T-helper 22 cell (primary cell): ENCODE results near the gene LAMP2.
"Not testable (repeated sequence)": the region's sequence is repeated elsewhere in the genome, so short reads cannot be mapped to it uniquely, and the experiment has no call there.

Experiments
- DNase-seq: peaks from one replicate; pipeline ENCODE4 v3.0.0-alpha.2; 2020; ENCODE audit warnings: low read depth

Gene LAMP2

DNA sequence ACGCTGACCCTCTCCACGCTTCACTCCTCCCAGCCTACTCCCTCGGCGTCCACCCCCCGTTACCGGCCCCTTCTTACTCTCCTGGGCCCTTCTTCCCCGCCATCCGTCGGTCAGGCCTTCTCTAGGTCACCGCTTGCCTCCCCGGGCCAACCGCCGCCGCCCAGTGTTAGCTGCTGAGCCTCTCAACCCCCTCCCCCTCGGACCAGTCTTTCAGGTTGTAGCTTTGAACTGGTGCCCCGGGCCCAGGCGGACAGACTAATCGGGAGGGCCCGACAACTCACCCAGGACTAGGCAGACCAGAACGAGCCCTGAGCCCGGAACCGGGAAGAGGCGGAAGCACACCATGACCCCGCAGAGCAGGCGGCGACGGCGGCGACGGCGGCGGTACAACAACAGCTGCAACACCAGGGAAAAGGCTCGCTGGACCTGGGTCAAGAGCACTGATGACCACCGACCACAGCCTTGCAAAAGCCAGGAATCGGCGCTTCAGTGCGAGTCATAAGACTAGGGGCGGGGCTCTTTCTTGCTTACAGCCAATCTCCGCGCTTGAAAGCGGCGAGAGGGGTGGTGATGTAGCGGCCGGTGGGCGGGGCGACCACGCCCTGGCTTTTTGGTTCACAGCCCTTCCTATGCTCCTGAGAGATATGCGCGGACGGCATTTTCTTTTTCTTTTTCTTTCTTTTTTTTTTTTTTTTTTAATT, at the start of gene LAMP2:
TSS of gene LAMP2 (minus strand) at position 472 of the 701 bp plus-strand sequence. CDS start at position 345, 127 bp downstream.
- peak; percentile 65 for DNase-seq

DNA sequence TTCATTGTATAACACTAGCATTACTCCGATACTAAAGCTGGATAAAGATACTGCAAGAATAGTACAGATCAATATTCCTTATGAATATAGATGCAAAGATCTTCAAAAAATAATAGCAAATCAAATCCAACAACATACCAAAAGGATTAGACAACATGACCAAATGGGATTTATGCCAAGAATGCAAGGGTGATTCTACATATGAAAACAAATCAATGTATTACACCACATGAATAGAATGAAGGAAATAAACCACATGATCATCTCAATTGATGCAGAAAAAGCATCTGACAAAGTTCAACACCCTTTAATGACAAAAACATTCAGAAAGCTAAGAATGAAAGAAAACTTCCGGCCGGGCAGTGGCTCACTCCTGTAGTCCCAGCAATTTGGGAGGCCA, 48.8 kb upstream of the LAMP2 start:
- no peak for DNase-seq

DNA sequence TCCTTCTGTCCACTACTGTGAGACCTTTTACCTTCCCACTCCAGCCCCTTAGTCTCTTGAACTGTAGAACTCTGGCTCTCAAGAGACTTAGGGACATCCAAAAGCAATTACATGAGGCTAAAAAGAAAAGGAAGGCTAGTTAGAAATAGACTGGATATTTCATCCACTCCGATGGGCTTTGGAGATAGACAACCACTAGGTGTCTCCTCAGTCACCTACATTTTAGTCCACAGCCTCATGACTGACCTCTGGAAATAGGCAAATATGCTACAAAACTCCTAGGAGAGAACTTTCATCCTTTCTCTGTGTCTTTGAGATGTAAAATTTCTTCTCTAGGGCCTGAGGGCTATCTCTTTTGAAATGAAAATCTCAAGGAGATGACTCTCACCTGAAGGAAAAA, 45.1 kb upstream of the LAMP2 start:
- DNase-seq: no peak

DNA sequence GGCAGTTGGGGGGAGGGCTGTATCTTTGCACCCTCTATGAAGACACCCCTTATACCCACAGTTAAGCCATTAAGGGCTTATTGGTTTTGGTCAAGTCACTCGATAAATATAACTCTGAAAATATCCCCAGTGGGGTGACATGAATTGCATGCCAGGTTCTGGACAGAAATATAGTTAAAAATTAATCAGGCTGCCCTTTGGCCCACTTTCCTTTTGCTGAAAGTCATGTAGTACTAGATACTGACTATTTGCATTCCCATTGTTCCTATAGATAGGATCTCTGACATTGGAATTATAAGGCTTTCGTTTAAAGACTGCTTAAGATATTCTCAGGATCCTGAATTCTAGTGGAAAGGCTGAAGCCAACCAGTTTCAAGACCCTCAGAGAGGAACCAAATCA, 43.5 kb upstream of the LAMP2 start:
- DNase-seq: no peak

DNA sequence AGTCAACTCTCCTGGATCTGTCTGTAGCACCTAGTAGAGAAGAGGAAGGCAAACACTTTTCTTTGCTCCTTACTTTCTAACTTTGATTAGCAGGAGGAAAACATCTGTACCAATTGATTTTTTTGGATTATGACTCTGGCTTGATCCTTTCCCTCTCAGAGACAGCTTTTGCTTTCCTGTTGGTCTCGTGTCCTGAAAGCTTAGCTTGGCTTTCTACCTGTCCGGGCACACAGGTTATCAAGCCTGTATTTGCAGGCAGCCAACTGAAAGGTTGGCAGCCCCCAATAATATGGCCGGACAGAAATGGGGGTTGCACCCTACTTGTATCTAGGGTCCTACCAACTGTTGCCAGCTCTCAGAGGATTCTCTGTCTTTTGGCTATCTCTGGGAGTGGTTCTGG, 43.1 kb upstream of the LAMP2 start:
- DNase-seq: no peak

DNA sequence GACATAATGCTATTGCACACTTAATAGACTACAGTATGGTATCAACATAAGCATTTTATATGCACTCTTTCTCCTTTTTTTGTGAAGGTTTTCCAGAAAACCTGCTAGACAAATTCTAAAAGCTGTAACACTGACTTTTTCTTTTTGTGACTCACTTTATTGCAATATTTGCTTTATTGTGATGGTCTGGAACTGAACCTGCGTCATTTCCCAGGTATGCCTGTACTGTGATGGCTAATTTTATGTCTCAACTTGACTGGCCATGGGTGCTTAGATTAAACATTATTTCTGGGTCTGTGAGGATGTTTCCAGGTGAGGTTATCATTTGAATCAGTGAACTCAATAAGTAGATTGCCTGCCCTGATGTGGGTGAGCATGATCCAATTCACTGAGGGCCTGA, 35.5 kb upstream of the LAMP2 start:
- DNase-seq: no peak

DNA sequence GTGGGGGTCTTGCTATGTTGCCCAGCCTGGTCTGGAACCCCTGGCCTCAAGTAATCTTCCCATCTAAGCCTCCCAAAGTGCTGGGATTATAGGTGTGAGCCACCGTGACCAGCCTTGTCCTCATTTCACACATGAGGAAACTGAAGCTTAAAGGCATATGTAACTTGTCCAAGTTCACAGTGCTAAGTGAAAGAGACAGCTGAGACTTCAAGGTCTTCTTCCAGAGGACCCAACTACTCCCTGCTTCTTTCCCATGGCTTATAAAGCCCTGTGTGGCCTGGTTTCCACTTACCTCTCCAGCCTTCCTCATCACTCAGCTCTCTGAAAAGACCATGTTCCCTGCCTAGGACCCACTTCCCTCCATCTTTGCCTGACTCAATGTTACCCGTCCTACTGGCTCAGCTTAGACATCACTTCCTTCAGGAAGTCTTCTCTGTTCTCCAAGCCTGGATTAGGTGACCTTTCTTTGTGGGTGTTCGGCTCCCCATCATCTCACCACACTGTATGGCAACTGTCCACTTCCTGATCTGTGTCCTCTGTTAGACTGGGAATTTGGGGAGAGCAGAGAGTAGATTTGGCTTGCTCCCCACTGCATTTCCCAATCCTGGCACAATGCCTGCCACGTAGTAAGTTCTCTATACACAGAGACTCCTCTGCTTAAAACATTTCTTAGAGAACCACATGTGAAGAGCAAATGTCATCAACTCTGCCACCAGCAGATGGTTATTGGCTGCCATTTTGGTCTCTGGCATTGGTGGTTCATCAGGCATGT, 30.4 kb upstream of the LAMP2 start:
- DNase-seq: no peak

DNA sequence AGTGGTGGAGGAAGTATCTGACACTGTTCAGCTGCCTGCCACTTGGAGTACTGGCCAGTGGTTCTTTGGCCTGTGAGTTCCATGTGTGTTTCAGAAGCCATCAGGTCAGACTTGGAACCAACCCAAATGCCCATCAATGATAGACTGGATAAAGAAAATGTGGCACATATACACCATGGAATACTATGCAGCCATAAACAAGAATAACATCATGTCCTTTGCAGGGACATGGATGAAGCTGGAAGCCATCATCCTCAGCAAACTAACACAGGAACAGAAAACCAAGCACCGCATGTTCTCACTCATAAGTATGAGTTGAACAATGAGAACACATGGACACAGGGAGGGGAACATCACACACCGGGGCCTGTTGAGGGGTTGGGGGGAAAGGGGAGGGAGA, 21.0 kb upstream of the LAMP2 start:
- DNase-seq: not testable (repeated sequence)

DNA sequence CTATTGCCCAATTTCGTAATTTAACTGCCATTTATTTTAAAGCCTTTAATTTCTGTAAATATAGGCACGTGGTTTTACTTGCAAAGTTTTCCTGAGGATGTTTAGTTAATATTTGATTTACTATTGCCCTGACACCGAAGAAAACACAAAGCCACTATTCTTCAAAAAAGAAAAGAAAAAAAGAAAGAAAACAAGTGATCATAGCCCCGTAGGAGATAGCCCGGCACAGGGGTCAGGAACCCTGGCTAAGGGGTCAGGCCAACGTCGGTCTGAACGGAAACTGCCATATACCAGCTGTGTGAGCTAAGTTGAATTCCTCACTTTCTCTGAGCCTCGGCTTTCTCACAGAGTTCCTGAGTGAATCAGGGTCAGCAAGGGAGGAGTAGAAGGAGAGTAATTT, 17.7 kb upstream of the LAMP2 start:
- no peak for DNase-seq

DNA sequence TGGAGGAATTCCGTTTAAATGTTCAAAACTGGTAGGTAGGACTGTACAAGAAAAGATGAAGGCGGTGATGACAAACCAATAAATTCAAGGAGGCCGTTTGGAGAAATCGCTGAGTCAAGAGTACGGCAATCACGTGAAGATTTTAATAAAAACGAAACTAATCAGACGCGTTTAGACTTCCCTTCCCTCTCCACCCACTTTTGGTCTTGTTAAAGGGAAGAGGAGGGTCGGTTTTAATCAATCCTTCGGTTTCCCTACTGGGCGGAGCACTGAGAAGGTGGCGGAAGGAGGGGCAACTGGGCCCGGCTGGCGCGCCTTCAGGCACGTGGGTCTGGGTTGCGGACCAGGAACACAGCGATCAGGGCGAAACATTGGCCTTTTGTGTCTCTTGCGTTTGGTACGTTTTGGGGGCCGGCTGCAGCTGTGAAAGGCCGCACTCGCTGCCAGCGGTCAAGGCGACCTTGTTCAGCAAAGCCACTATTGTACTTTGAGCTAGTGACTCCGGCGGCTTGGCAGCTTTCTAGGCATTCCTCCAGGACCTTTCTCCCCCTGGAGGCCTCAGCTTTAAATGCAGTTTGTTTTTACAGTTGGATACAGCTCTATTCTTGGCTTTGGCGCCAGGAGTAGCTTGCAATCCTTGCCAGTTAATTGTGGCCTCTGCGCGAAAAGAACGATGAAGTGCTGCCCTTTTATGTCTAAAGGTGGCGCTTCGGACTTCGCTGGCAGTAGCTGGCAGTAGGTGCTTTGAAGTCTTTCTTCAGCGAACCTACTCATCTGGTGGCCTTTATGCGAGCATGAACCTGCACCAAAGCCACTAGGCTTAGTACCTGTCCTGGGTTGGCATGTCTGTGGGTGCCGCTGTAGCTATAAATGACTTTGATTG, 16.8 kb upstream of the LAMP2 start:
- peak; percentile 49 for DNase-seq

DNA sequence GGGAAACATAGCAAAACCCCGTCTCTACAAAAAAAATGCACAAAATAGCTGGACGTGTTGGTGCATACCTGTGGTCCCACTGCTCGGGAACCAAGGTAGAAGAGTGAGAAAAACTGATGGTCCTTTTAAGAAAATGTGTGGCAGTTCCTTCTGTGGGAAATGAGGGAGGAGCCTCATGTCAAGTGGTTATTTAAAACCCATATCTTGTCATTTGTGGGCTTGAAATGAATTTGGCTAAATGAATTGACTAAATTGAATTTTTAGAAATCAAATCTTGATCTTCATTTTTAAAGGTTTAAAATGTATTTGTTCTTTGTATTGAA, 16.2 kb upstream of the LAMP2 start:
- DNase-seq: no peak

DNA sequence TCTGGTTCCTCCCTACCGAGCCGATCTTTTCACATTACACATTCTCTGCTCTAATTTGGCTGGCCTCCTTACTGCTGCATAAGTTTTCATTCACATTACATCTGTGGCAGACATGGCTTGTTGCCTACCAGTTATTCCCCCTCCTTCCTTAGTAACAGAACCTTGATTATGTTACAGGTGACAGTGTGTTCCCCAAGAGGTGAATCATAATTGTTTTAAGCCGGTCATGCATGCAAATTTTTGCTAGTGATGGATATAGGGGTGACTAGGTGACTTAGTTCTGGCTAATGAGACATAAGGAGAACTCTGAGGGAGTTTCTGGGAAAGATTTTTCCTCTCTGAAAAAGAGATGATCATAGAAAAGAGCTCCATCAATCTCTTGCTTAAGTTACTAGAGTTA, 8.4 kb upstream of the LAMP2 start:
- DNase-seq: no peak

DNA sequence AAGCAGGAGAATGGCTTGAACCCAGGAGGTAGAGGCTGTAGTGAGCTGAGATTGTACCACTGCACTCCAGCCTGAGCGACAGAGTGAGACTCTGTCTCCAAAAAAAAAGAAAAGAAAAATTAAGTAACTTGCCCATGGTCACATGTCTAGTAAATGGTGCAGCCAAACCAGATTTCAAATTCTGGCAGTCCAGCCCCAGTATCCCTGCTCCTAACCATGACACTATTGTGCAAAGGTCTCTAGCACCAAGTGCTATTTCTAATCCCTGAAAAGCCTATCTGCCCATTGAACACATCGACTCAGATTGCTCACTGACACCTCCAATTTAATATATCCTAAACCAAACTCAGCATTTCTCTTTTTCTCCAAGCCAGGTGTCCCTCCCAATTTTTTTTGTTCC, 7.6 kb upstream of the LAMP2 start:
- DNase-seq: no peak

DNA sequence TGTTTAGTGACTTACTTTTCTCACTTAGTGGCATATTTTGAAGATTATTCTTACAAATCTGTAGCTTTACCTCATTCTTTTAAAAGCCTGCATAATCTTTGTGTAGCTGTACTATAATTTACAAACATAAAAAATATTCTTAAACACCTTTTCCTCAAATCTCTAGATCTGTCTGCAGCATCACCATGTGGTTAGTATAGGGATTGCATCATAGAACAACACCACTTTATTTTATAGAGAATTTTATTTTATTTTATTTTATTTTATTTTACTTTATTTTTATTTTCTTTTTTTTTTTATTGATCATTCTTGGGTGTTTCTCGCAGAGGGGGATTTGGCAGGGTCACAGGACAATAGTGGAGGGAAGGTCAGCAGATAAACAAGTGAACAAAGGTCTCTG, 6.4 kb upstream of the LAMP2 start:
- not testable (repeated sequence) for DNase-seq

DNA sequence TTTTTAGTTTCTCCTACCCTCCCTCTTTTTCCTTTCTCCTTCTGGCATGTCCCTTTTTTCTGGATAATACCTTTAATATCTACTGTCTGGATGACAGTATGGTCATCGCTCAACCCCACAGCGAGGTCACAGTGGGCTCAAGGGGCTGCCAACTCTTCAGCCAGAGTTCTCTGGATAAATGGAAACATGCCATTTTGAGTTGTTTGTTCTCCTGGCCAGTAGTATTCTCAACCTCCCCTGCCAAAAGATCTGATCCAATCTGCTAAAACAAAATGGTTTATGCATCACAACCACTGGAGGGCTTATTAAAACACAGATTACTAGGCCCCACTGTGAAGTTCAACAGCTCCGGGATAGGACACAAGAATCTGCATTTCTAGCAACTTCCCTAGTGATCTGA, 5.0 kb upstream of the LAMP2 start:
- no peak for DNase-seq

DNA sequence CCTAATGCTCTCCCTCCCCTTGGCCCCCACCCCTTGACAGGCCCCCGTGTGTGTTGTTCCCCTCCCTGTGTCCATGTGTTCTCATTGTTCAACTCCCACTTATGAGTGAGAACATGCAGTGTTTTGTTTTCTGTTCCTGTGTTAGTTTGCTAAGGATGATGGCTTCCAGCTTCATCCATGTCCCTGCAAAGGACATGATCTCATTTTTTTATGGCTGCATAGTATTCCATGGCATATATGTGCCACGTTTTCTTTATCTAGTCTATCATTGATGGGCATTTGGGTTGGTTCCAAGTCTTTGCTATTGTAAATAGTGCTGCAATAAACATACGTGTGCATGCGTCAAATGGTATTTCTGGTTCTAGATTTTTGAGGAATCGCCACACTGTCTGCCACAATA, 561 bp upstream of the LAMP2 start:
- DNase-seq: not testable (repeated sequence)

DNA sequence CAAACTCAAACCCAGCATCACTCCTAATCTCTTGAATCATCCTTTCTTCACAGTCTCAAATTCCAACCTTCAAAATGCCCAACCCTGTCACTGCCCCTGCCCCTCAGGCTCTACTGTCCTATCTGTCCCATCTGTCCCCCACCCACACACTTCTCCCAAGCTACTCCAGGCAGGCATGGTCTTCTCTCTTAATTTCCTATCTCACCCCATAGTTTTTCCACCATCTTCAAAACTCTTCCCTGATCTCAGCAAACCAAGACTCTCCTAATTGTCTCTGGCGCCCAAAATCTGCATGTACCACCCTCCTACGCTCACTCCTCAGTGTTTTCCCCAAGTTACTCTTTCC, 644 bp downstream of the LAMP2 start:
- no peak for DNase-seq

DNA sequence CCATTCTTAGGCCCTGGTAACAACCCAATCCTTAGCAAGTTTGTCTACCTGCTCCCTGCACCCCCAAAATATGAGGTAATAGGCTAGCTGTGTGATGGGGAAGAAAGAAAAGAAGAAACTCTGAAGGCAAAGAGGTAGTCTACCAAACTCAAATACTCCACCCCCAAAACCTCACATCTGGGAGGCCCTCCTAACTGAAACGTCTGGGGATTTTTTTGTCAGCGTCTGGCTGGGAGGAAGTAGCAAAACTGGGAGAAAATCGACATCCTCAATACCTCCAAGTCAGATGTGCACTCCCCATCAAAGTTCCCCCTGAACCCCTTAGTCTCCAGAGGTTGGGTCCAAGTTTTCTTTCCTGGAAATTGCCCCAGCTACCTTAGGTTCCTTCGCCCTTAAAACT, 1.0 kb downstream of the LAMP2 start:
- DNase-seq: no peak

DNA sequence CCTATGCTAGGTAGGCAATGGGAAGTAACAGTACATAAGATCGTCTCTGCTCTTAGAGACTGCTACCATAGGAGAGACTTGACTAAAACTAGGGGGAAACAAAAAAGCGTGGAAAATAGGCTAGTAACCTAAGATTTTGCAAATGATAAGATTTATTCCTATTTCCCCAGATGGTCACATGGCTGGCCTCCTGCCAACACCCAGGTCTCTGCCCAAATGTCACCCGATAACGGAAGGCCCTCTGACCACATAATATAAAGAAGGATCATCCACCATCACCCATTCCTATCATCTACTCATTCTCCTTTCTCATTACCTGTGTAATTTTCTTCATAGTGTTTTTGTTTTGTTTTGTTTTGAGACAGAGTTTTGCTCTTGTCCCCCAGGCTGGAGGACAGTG, 4.7 kb downstream of the LAMP2 start:
- no peak for DNase-seq

DNA sequence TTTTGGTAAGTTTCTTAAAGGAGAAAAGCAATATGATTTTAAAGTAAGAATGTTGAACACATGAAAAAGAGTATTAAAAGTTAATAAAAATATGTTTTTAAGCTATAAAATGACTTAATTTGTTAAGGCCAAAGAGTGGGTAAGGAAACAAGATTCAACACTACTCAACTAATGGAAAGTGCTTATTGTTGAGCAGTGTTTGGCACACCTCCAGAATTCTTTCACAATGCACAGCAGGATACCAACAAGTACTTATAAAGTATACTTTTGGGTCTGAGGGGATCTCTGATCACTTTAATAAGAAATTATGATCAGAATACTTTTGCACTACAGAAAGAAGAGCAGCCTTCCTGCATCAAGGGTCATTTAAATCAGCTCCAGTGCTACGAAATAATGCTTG, 5.9 kb downstream of the LAMP2 start:
- DNase-seq: no peak

DNA sequence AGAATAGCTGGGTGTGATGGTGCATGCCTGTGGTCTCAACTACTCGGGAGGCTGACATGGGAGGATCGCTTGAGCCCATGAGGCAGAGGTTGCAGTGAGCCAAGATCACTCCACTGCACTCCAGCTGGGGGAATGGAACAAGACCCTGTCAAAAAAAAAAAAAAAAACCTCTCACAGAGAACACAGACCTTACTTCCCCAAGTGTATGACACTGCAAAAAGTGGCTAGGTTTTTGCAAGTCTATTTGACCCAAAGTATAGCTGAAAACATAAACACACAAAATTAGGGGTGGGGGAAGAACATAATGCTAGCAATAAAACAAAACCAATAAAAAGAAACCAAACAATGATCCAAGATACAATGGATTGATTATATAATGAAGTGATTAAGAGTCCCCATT, 6.7 kb downstream of the LAMP2 start:
- no peak for DNase-seq

DNA sequence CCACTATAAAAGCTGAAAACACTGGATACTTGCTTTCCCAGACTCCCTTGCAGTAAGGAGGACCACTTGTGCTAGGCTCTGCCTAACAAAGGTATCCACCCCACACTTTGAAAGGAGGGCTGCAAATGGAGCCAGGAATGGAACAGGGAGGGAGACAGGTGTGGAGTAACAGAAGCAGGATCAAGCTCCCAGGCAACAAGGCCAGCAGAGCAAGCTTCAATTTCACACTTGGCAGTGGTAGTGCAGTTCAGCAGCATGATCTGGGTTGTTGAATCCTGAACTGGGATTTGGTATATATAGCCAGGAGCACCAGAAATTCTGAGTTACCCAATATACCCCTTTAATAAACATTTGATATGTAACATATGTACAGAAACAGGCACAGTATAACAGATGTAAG, 9.8 kb downstream of the LAMP2 start:
- DNase-seq: no peak

DNA sequence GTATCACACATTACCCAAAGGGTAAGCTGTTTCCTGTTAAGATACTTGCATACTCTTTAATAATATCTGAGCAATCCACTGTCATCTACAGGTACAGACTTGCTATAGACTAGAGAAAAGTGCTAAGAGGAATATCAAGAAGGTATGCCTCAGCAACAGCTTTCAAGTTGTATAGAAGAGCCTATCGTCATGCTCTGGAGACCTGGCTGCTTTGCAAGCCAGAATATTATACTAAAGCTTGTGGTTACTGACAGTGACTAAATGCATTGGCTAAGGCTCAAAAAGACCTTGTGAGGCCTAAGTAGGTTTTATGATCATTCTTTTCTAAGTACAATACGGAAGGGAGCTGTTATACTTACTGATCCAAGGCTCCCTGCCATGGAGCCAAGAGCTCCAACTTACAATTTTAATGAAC, 11.3 kb downstream of the LAMP2 start:
- no peak for DNase-seq
